GM23338 (cell line): ENCODE results near the gene RABGAP1L. TPM values are rescaled to one million over a fixed set of nuclear protein-coding genes. Genes with fewer than 3 reads are reported as not detected.

Experiments used
- ATAC-seq: fragments of 200-7000 bp; cut with Tn5 transposase; 3 replicates; pipeline ENCODE4 v1.9.1; 2020
- DNase-seq: peaks from one replicate; pipeline ENCODE4 v3.0.0-alpha.2; 2015; ENCODE audit warnings: low spot score
- H2AFZ ChIP-seq: fragments of 200-600 bp; sonication (generic); 2 replicates; pipeline ENCODE4 v1.8.0; 2016; ENCODE audit warnings: antibody characterized with exemption, mild to moderate bottlenecking, moderate library complexity
- H3F3A ChIP-seq: fragments of 200-600 bp; sonication (generic); replicated peaks from 2 replicates; pipeline ENCODE4 v1.8.0; 2017; ENCODE audit warnings: antibody characterized with exemption, mixed run types, low read depth
- H3K27ac ChIP-seq: fragments of 200-600 bp; sonication (generic); 2 replicates; pipeline ENCODE4 v1.6.1; 2016; ENCODE audit warnings: low read depth
- H3K27me3 ChIP-seq: fragments of 200-600 bp; sonication (generic); 2 replicates; pipeline ENCODE4 v1.8.0; 2016; ENCODE audit warnings: mild to moderate bottlenecking, mixed run types, moderate library complexity; ENCODE audit not compliant: insufficient read depth
- H3K36me3 ChIP-seq: fragments of 200-600 bp; sonication (generic); 2 replicates; pipeline ENCODE4 v1.8.0; 2016; ENCODE audit warnings: mild to moderate bottlenecking; ENCODE audit not compliant: insufficient read depth
- H3K4me1 ChIP-seq: fragments of 200-600 bp; sonication (generic); 2 replicates; pipeline ENCODE4 v1.8.0; 2016; ENCODE audit warnings: mild to moderate bottlenecking, moderate library complexity; ENCODE audit not compliant: insufficient read depth
- H3K4me2 ChIP-seq: fragments of 200-600 bp; sonication (generic); 2 replicates; pipeline ENCODE4 v1.7.1; 2017; ENCODE audit warnings: mixed run types
- H3K4me3 ChIP-seq: fragments of 200-600 bp; sonication (generic); 2 replicates; pipeline ENCODE4 v1.6.1; 2016; ENCODE audit warnings: mixed run types
- H3K79me2 ChIP-seq: fragments of 200-600 bp; sonication (generic); replicated peaks from 2 replicates; pipeline ENCODE4 v1.8.0; 2017; ENCODE audit warnings: mild to moderate bottlenecking; ENCODE audit not compliant: insufficient read depth
- H3K9me2 ChIP-seq: fragments of 200-600 bp; sonication (generic); 2 replicates; pipeline ENCODE4 v1.8.0; 2017; ENCODE audit not compliant: insufficient read depth
- H4K20me1 ChIP-seq: fragments of 200-600 bp; sonication (generic); replicated peaks from 2 replicates; pipeline ENCODE4 v1.8.0; 2017; ENCODE audit warnings: mild to moderate bottlenecking; ENCODE audit not compliant: insufficient read depth
- H3K27ac Mint-ChIP-seq: 2 replicates; pipeline ENCODE4 v1.8.0; 2020; ENCODE audit warnings: inconsistent platforms, mild to moderate bottlenecking, moderate library complexity, mixed read lengths
- H3K27me3 Mint-ChIP-seq: 3 replicates; pipeline ENCODE4 v1.8.0; 2022; ENCODE audit warnings: low read depth, mild to moderate bottlenecking, moderate library complexity, mixed read lengths, inconsistent platforms; ENCODE audit not compliant: insufficient read depth, poor library complexity
- H3K36me3 Mint-ChIP-seq: 3 replicates; pipeline ENCODE4 v1.8.0; 2021; ENCODE audit warnings: low read depth, mild to moderate bottlenecking, inconsistent platforms, moderate library complexity, mixed read lengths
- H3K4me1 Mint-ChIP-seq: 3 replicates; pipeline ENCODE4 v1.8.0; 2020; ENCODE audit warnings: mild to moderate bottlenecking, inconsistent platforms, mixed read lengths
- H3K4me3 Mint-ChIP-seq: 3 replicates; pipeline ENCODE4 v1.8.0; 2021; ENCODE audit warnings: moderate library complexity, mild to moderate bottlenecking, inconsistent platforms, mixed read lengths
- H3K9me3 Mint-ChIP-seq: 3 replicates; pipeline ENCODE4 v1.8.0; 2020; ENCODE audit warnings: moderate library complexity, mild to moderate bottlenecking, inconsistent platforms, mixed read lengths
- CREB1 ChIP-seq: fragments of 250-450 bp; sonication (Bioruptor Pico); IDR thresholded peaks from 2 replicates; pipeline ENCODE4 v1.5.0; 2020; ENCODE audit warnings: low read depth, mild to moderate bottlenecking, moderate library complexity
- EZH2 ChIP-seq: fragments of 200-600 bp; sonication (generic); IDR thresholded peaks from one replicate; pipeline ENCODE4 v1.8.0; 2017; ENCODE audit warnings: antibody characterized with exemption, mild to moderate bottlenecking, low read depth; ENCODE audit not compliant: unreplicated experiment
- POLR2AphosphoS5 ChIP-seq: IDR thresholded peaks from 2 replicates; pipeline ENCODE4 v1.6.1; 2016; ENCODE audit warnings: antibody characterized with exemption, low read depth
- STAT1 ChIP-seq: IDR thresholded peaks from one replicate; pipeline ENCODE4 v1.6.1; 2016; ENCODE audit warnings: antibody characterized with exemption; ENCODE audit not compliant: unreplicated experiment
- ZNF114 ChIP-seq: fragments of 250-450 bp; sonication (Bioruptor Pico); IDR thresholded peaks from 2 replicates; pipeline ENCODE4 v1.5.0; 2020; ENCODE audit warnings: mild to moderate bottlenecking, moderate library complexity
- polyA plus RNA-seq: library from polyadenylated mRNA; unstranded; fragments of >200 nt; fragmentation: Nextera tagmentation; extraction: Ambion mirVana; gene quantifications from 2 replicates; pipeline ENCODE4 v1.2.1, GENCODE V29; 2016
- total RNA-seq: library from RNA; depleted of rRNA; stranded (reverse); fragments of >200 nt; shearing (Covaris generic); gene quantifications from 2 replicates; pipeline ENCODE4 v1.2.3, GENCODE V29; 2014
- TF ChIP-seq, protein P1 (sequence below): fragments of 250-450 bp; sonication (Bioruptor Pico); IDR thresholded peaks from 2 replicates; pipeline ENCODE4 v1.5.0; 2020; ENCODE audit warnings: mild to moderate bottlenecking, moderate library complexity
- TF ChIP-seq, protein P2 (sequence below): IDR thresholded peaks from one replicate; pipeline ENCODE4 v1.6.1; 2018; ENCODE audit warnings: antibody characterized with exemption; ENCODE audit not compliant: unreplicated experiment

Gene RABGAP1L
- total and polyA plus RNA-seq, 2 experiments from 2014 or later = 83.2 to 136 TPM

DNA sequence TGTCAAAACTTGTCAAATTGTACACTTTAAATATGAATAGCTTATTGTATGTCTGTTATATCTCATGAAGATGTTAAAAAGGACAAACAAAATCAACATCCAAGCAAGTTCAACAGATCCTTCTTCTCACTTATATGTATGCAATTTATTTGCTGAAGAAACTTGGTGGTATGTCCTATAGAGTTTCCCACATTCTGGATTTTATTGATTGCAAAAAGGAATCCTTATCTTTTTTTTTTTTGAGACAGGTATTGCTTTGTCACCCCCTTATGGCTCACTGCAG is 5.6 kb upstream of the RABGAP1L start:
- Histone ChIP-seq H3K79me2 (no peaks in the 10 kb centered on the region), H3K4me3 (no peak overlapping the region), H2AFZ (no peak overlapping the region), H4K20me1 (no peaks in the 10 kb centered on the region), H3K9me2 (no peaks in the 10 kb centered on the region), H3K27me3 (peaks cover 6% of the 10 kb centered on the region; the same call in 1 of the 2 replicates), H3F3A (no peaks in the 10 kb centered on the region), H3K36me3 (no peaks in the 10 kb centered on the region; the same call in 1 of the 2 replicates), H3K4me1 (peaks cover 8% of the 10 kb centered on the region; the same call in 1 of the 2 replicates), H3K27ac (no peak overlapping the region), H3K4me2 (no peak overlapping the region)
- peaks cover 3% of the 10 kb centered on the region; the same call in 1 of the 3 replicates for H3K36me3 Mint-ChIP-seq
- no peak for ATAC-seq
- H3K4me1 Mint-ChIP-seq = peaks cover 11% of the 10 kb centered on the region
- H3K4me3 Mint-ChIP-seq = no peak overlapping the region
- no peak overlapping the region for H3K27ac Mint-ChIP-seq
- peaks cover 4% of the 10 kb centered on the region for H3K9me3 Mint-ChIP-seq
- DNase-seq = no peak
- H3K27me3 Mint-ChIP-seq = peaks cover 2% of the 10 kb centered on the region
- TF ChIP-seq, protein P1, sequence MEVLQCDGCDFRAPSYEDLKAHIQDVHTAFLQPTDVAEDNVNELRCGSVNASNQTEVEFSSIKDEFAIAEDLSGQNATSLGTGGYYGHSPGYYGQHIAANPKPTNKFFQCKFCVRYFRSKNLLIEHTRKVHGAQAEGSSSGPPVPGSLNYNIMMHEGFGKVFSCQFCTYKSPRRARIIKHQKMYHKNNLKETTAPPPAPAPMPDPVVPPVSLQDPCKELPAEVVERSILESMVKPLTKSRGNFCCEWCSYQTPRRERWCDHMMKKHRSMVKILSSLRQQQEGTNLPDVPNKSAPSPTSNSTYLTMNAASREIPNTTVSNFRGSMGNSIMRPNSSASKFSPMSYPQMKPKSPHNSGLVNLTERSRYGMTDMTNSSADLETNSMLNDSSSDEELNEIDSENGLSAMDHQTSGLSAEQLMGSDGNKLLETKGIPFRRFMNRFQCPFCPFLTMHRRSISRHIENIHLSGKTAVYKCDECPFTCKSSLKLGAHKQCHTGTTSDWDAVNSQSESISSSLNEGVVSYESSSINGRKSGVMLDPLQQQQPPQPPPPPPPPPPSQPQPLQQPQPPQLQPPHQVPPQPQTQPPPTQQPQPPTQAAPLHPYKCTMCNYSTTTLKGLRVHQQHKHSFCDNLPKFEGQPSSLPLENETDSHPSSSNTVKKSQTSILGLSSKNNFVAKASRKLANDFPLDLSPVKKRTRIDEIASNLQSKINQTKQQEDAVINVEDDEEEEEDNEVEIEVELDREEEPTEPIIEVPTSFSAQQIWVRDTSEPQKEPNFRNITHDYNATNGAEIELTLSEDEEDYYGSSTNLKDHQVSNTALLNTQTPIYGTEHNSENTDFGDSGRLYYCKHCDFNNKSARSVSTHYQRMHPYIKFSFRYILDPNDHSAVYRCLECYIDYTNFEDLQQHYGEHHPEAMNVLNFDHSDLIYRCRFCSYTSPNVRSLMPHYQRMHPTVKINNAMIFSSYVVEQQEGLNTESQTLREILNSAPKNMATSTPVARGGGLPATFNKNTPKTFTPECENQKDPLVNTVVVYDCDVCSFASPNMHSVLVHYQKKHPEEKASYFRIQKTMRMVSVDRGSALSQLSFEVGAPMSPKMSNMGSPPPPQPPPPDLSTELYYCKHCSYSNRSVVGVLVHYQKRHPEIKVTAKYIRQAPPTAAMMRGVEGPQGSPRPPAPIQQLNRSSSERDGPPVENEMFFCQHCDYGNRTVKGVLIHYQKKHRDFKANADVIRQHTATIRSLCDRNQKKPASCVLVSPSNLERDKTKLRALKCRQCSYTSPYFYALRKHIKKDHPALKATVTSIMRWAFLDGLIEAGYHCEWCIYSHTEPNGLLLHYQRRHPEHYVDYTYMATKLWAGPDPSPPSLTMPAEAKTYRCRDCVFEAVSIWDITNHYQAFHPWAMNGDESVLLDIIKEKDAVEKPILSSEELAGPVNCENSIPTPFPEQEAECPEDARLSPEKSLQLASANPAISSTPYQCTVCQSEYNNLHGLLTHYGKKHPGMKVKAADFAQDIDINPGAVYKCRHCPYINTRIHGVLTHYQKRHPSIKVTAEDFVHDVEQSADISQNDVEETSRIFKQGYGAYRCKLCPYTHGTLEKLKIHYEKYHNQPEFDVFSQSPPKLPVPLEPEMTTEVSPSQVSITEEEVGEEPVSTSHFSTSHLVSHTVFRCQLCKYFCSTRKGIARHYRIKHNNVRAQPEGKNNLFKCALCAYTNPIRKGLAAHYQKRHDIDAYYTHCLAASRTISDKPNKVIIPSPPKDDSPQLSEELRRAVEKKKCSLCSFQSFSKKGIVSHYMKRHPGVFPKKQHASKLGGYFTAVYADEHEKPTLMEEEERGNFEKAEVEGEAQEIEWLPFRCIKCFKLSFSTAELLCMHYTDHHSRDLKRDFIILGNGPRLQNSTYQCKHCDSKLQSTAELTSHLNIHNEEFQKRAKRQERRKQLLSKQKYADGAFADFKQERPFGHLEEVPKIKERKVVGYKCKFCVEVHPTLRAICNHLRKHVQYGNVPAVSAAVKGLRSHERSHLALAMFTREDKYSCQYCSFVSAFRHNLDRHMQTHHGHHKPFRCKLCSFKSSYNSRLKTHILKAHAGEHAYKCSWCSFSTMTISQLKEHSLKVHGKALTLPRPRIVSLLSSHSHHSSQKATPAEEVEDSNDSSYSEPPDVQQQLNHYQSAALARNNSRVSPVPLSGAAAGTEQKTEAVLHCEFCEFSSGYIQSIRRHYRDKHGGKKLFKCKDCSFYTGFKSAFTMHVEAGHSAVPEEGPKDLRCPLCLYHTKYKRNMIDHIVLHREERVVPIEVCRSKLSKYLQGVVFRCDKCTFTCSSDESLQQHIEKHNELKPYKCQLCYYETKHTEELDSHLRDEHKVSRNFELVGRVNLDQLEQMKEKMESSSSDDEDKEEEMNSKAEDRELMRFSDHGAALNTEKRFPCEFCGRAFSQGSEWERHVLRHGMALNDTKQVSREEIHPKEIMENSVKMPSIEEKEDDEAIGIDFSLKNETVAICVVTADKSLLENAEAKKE (CRISPR knock-in tag) = no peak
- no peak for TF ChIP-seq EZH2

DNA sequence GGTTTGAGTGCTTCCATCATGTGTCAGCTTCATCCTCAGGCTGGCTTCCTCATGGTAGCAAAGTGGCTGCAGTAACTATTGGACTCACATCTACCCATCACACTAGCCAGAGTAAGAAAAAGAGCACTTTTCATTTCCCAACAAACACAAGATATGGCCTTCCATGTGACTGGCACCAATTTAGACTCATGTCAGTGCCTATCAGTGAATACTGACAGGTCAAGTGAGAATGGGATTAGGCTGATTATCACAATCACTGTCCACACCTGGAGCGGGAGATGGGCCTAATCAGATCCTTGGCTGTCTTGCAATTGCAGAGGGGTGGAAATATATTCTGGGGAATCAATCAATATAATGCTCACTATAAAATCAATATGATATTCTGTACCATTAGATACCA is 2.9 kb upstream of the RABGAP1L start:
- Histone ChIP-seq H3K79me2 (0 out of 2 replicates have a peak, but pooled peaks cover 7% of the 10 kb centered on the region), H3K4me2 (no peak overlapping the region), H3K9me2 (no peaks in the 10 kb centered on the region), H2AFZ (no peak overlapping the region), H3F3A (no peaks in the 10 kb centered on the region), H3K27ac (no peak overlapping the region), H4K20me1 (no peaks in the 10 kb centered on the region), H3K4me3 (no peak overlapping the region), H3K36me3 (no peaks in the 10 kb centered on the region), H3K4me1 (peaks cover 8% of the 10 kb centered on the region), H3K27me3 (peaks cover 6% of the 10 kb centered on the region; the same call in 1 of the 2 replicates)
- no peak overlapping the region for H3K4me3 Mint-ChIP-seq
- H3K27ac Mint-ChIP-seq = no peak overlapping the region
- H3K4me1 Mint-ChIP-seq = peaks cover 19% of the 10 kb centered on the region
- DNase-seq = no peak
- H3K9me3 Mint-ChIP-seq = no peaks in the 10 kb centered on the region
- TF ChIP-seq ZNF114 (CRISPR knock-in tag) (no peak), EZH2 (no peak), POLR2AphosphoS5 (no peak), STAT1 (no peak), CREB1 (CRISPR knock-in tag) (no peak)
- TF ChIP-seq, protein P2, sequence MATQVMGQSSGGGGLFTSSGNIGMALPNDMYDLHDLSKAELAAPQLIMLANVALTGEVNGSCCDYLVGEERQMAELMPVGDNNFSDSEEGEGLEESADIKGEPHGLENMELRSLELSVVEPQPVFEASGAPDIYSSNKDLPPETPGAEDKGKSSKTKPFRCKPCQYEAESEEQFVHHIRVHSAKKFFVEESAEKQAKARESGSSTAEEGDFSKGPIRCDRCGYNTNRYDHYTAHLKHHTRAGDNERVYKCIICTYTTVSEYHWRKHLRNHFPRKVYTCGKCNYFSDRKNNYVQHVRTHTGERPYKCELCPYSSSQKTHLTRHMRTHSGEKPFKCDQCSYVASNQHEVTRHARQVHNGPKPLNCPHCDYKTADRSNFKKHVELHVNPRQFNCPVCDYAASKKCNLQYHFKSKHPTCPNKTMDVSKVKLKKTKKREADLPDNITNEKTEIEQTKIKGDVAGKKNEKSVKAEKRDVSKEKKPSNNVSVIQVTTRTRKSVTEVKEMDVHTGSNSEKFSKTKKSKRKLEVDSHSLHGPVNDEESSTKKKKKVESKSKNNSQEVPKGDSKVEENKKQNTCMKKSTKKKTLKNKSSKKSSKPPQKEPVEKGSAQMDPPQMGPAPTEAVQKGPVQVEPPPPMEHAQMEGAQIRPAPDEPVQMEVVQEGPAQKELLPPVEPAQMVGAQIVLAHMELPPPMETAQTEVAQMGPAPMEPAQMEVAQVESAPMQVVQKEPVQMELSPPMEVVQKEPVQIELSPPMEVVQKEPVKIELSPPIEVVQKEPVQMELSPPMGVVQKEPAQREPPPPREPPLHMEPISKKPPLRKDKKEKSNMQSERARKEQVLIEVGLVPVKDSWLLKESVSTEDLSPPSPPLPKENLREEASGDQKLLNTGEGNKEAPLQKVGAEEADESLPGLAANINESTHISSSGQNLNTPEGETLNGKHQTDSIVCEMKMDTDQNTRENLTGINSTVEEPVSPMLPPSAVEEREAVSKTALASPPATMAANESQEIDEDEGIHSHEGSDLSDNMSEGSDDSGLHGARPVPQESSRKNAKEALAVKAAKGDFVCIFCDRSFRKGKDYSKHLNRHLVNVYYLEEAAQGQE = no peak
- peaks cover 7% of the 10 kb centered on the region for H3K27me3 Mint-ChIP-seq
- H3K36me3 Mint-ChIP-seq = no peaks in the 10 kb centered on the region
- no peak for ATAC-seq
